ENCODE data around the gene RASGRP1.

RASGRP1 gene

GRCh38 chr15:38531509-38531908 lies 33.1 kb downstream of the RASGRP1 start:
- no peaks in the 10 kb centered on the region for H3K9me3 ChIP-seq (ENCODE audit: control insufficient read depth in 1 of 2, low read length in 2 of 2)
- no peak overlapping the region for H3K9ac ChIP-seq (ENCODE audit: low read depth in 1 of 2, low read length in 2 of 2)
- H3K4me1 ChIP-seq (ENCODE audit: control insufficient read depth in 1 of 2, insufficient read depth in 2 of 2, low read length in 2 of 2): no peaks in the 10 kb centered on the region
- no peaks in the 10 kb centered on the region for H3K27me3 ChIP-seq (ENCODE audit: control insufficient read depth in 1 of 2, insufficient read depth in 2 of 2, low read length in 2 of 2)
- no peak overlapping the region for H3K4me3 ChIP-seq (ENCODE audit: low read depth in 1 of 2, low read length in 2 of 2)
- no peak overlapping the region for H3K27ac ChIP-seq (ENCODE audit: low read depth, low read length)
- no peaks in the 10 kb centered on the region for H3K36me3 ChIP-seq (ENCODE audit: control insufficient read depth in 1 of 2, insufficient read depth in 2 of 2, low read length in 2 of 2)

- Histone ChIP-seq H3K4me3 (ENCODE audit: low read depth in 1 of 2, low read length in 2 of 2) (no peak overlapping the region), H3K4me1 (ENCODE audit: control insufficient read depth in 1 of 2, insufficient read depth in 2 of 2, low read length in 2 of 2) (no peaks in the 10 kb centered on the region), H3K27me3 (ENCODE audit: control insufficient read depth in 1 of 2, insufficient read depth in 2 of 2, low read length in 2 of 2) (no peaks in the 10 kb centered on the region), H3K27ac (ENCODE audit: low read depth, low read length) (no peak overlapping the region), H3K9ac (ENCODE audit: low read depth in 1 of 2, low read length in 2 of 2) (no peak overlapping the region), H3K9me3 (ENCODE audit: control insufficient read depth in 1 of 2, low read length in 2 of 2) (no peaks in the 10 kb centered on the region), H3K36me3 (ENCODE audit: control insufficient read depth in 1 of 2, insufficient read depth in 2 of 2, low read length in 2 of 2) (no peaks in the 10 kb centered on the region)
These were observed 34.5 kb downstream of the RASGRP1 start for GRCh38 chr15:38530113-38530512.

GRCh38 chr15:38528294-38528693 lies 36.3 kb downstream of the RASGRP1 start:
- no peaks in the 10 kb centered on the region for H3K4me1 ChIP-seq (ENCODE audit: control insufficient read depth in 1 of 2, insufficient read depth in 2 of 2, low read length in 2 of 2)
- H3K9ac ChIP-seq (ENCODE audit: low read depth in 1 of 2, low read length in 2 of 2): no peak overlapping the region
- H3K27me3 ChIP-seq (ENCODE audit: control insufficient read depth in 1 of 2, insufficient read depth in 2 of 2, low read length in 2 of 2): no peaks in the 10 kb centered on the region
- H3K9me3 ChIP-seq (ENCODE audit: control insufficient read depth in 1 of 2, low read length in 2 of 2): no peaks in the 10 kb centered on the region
- H3K4me3 ChIP-seq (ENCODE audit: low read depth in 1 of 2, low read length in 2 of 2): no peak overlapping the region
- H3K36me3 ChIP-seq (ENCODE audit: control insufficient read depth in 1 of 2, insufficient read depth in 2 of 2, low read length in 2 of 2): no peaks in the 10 kb centered on the region
- H3K27ac ChIP-seq (ENCODE audit: low read depth, low read length): no peak overlapping the region

GRCh38 chr15:38526158-38526557 lies 38.5 kb downstream of the RASGRP1 start:
- H3K4me3 ChIP-seq (ENCODE audit: low read depth in 1 of 2, low read length in 2 of 2): no peak overlapping the region
- H3K9me3 ChIP-seq (ENCODE audit: control insufficient read depth in 1 of 2, low read length in 2 of 2): no peaks in the 10 kb centered on the region
- no peak overlapping the region for H3K9ac ChIP-seq (ENCODE audit: low read depth in 1 of 2, low read length in 2 of 2)
- no peak overlapping the region for H3K27ac ChIP-seq (ENCODE audit: low read depth, low read length)
- no peaks in the 10 kb centered on the region for H3K27me3 ChIP-seq (ENCODE audit: control insufficient read depth in 1 of 2, insufficient read depth in 2 of 2, low read length in 2 of 2)
- no peaks in the 10 kb centered on the region for H3K36me3 ChIP-seq (ENCODE audit: control insufficient read depth in 1 of 2, insufficient read depth in 2 of 2, low read length in 2 of 2)
- H3K4me1 ChIP-seq (ENCODE audit: control insufficient read depth in 1 of 2, insufficient read depth in 2 of 2, low read length in 2 of 2): no peaks in the 10 kb centered on the region

GRCh38 chr15:38525489-38525888 lies 39.1 kb downstream of the RASGRP1 start:
- Histone ChIP-seq H3K9me3 (ENCODE audit: control insufficient read depth in 1 of 2, low read length in 2 of 2) (no peaks in the 10 kb centered on the region), H3K27ac (ENCODE audit: low read depth, low read length) (no peak overlapping the region), H3K4me1 (ENCODE audit: control insufficient read depth in 1 of 2, insufficient read depth in 2 of 2, low read length in 2 of 2) (no peaks in the 10 kb centered on the region), H3K36me3 (ENCODE audit: control insufficient read depth in 1 of 2, insufficient read depth in 2 of 2, low read length in 2 of 2) (no peaks in the 10 kb centered on the region), H3K9ac (ENCODE audit: low read depth in 1 of 2, low read length in 2 of 2) (no peak overlapping the region), H3K4me3 (ENCODE audit: low read depth in 1 of 2, low read length in 2 of 2) (no peak overlapping the region), H3K27me3 (ENCODE audit: control insufficient read depth in 1 of 2, insufficient read depth in 2 of 2, low read length in 2 of 2) (no peaks in the 10 kb centered on the region)

- Histone ChIP-seq H3K9ac (ENCODE audit: low read depth in 1 of 2, low read length in 2 of 2) (no peak overlapping the region), H3K27me3 (ENCODE audit: control insufficient read depth in 1 of 2, insufficient read depth in 2 of 2, low read length in 2 of 2) (no peaks in the 10 kb centered on the region), H3K36me3 (ENCODE audit: control insufficient read depth in 1 of 2, insufficient read depth in 2 of 2, low read length in 2 of 2) (no peaks in the 10 kb centered on the region), H3K27ac (ENCODE audit: low read depth, low read length) (no peak overlapping the region), H3K4me1 (ENCODE audit: control insufficient read depth in 1 of 2, insufficient read depth in 2 of 2, low read length in 2 of 2) (no peaks in the 10 kb centered on the region), H3K9me3 (ENCODE audit: control insufficient read depth in 1 of 2, low read length in 2 of 2) (no peaks in the 10 kb centered on the region), H3K4me3 (ENCODE audit: low read depth in 1 of 2, low read length in 2 of 2) (no peak overlapping the region)
These were observed 40.5 kb downstream of the RASGRP1 start for GRCh38 chr15:38524156-38524555.

GRCh38 chr15:38522922-38523321 lies 41.7 kb downstream of the RASGRP1 start:
- no peaks in the 10 kb centered on the region for H3K4me1 ChIP-seq (ENCODE audit: control insufficient read depth in 1 of 2, insufficient read depth in 2 of 2, low read length in 2 of 2)
- H3K36me3 ChIP-seq (ENCODE audit: control insufficient read depth in 1 of 2, insufficient read depth in 2 of 2, low read length in 2 of 2): no peaks in the 10 kb centered on the region
- no peaks in the 10 kb centered on the region for H3K9me3 ChIP-seq (ENCODE audit: control insufficient read depth in 1 of 2, low read length in 2 of 2)
- no peak overlapping the region for H3K27ac ChIP-seq (ENCODE audit: low read depth, low read length)
- no peak overlapping the region for H3K4me3 ChIP-seq (ENCODE audit: low read depth in 1 of 2, low read length in 2 of 2)
- no peaks in the 10 kb centered on the region for H3K27me3 ChIP-seq (ENCODE audit: control insufficient read depth in 1 of 2, insufficient read depth in 2 of 2, low read length in 2 of 2)
- H3K9ac ChIP-seq (ENCODE audit: low read depth in 1 of 2, low read length in 2 of 2): no peak overlapping the region

GRCh38 chr15:38521316-38521715 lies 43.3 kb downstream of the RASGRP1 start:
- H3K4me3 ChIP-seq (ENCODE audit: low read depth in 1 of 2, low read length in 2 of 2): no peak overlapping the region
- H3K4me1 ChIP-seq (ENCODE audit: control insufficient read depth in 1 of 2, insufficient read depth in 2 of 2, low read length in 2 of 2): no peaks in the 10 kb centered on the region
- H3K27me3 ChIP-seq (ENCODE audit: control insufficient read depth in 1 of 2, insufficient read depth in 2 of 2, low read length in 2 of 2): no peaks in the 10 kb centered on the region
- H3K27ac ChIP-seq (ENCODE audit: low read depth, low read length): no peak overlapping the region
- H3K36me3 ChIP-seq (ENCODE audit: control insufficient read depth in 1 of 2, insufficient read depth in 2 of 2, low read length in 2 of 2): no peaks in the 10 kb centered on the region
- no peaks in the 10 kb centered on the region for H3K9me3 ChIP-seq (ENCODE audit: control insufficient read depth in 1 of 2, low read length in 2 of 2)
- no peak overlapping the region for H3K9ac ChIP-seq (ENCODE audit: low read depth in 1 of 2, low read length in 2 of 2)

- no peak overlapping the region for H3K27ac ChIP-seq (ENCODE audit: low read depth, low read length)
- H3K27me3 ChIP-seq (ENCODE audit: control insufficient read depth in 1 of 2, insufficient read depth in 2 of 2, low read length in 2 of 2): no peaks in the 10 kb centered on the region
- H3K36me3 ChIP-seq (ENCODE audit: control insufficient read depth in 1 of 2, insufficient read depth in 2 of 2, low read length in 2 of 2): no peaks in the 10 kb centered on the region
- no peak overlapping the region for H3K4me3 ChIP-seq (ENCODE audit: low read depth in 1 of 2, low read length in 2 of 2)
- no peaks in the 10 kb centered on the region for H3K4me1 ChIP-seq (ENCODE audit: control insufficient read depth in 1 of 2, insufficient read depth in 2 of 2, low read length in 2 of 2)
- no peaks in the 10 kb centered on the region for H3K9me3 ChIP-seq (ENCODE audit: control insufficient read depth in 1 of 2, low read length in 2 of 2)
- H3K9ac ChIP-seq (ENCODE audit: low read depth in 1 of 2, low read length in 2 of 2): no peak overlapping the region
These were observed 44.6 kb downstream of the RASGRP1 start for GRCh38 chr15:38520035-38520434.

- H3K4me1 ChIP-seq (ENCODE audit: control insufficient read depth in 1 of 2, insufficient read depth in 2 of 2, low read length in 2 of 2): no peaks in the 10 kb centered on the region
- H3K36me3 ChIP-seq (ENCODE audit: control insufficient read depth in 1 of 2, insufficient read depth in 2 of 2, low read length in 2 of 2): no peaks in the 10 kb centered on the region
- H3K27ac ChIP-seq (ENCODE audit: low read depth, low read length): no peak overlapping the region
- peaks cover 0 to 3% of the 10 kb centered on the region in 2 donors for H3K27me3 ChIP-seq (ENCODE audit: control insufficient read depth in 1 of 2, insufficient read depth in 2 of 2, low read length in 2 of 2)
- no peak overlapping the region for H3K9ac ChIP-seq (ENCODE audit: low read depth in 1 of 2, low read length in 2 of 2)
- no peak overlapping the region for H3K4me3 ChIP-seq (ENCODE audit: low read depth in 1 of 2, low read length in 2 of 2)
- no peaks in the 10 kb centered on the region for H3K9me3 ChIP-seq (ENCODE audit: control insufficient read depth in 1 of 2, low read length in 2 of 2)
These were observed 46.5 kb downstream of the RASGRP1 start for GRCh38 chr15:38518084-38518483.

GRCh38 chr15:38517312-38517975 lies 47.2 kb downstream of the RASGRP1 start:
- no peak overlapping the region for H3K27ac ChIP-seq (ENCODE audit: low read depth, low read length)
- no peaks in the 10 kb centered on the region for H3K9me3 ChIP-seq (ENCODE audit: control insufficient read depth in 1 of 2, low read length in 2 of 2)
- H3K36me3 ChIP-seq (ENCODE audit: control insufficient read depth in 1 of 2, insufficient read depth in 2 of 2, low read length in 2 of 2): no peaks in the 10 kb centered on the region
- H3K9ac ChIP-seq (ENCODE audit: low read depth in 1 of 2, low read length in 2 of 2): no peak overlapping the region
- H3K4me3 ChIP-seq (ENCODE audit: low read depth in 1 of 2, low read length in 2 of 2): no peak overlapping the region
- no peaks in the 10 kb centered on the region for H3K4me1 ChIP-seq (ENCODE audit: control insufficient read depth in 1 of 2, insufficient read depth in 2 of 2, low read length in 2 of 2)
- peaks cover 0 to 3% of the 10 kb centered on the region in 2 donors for H3K27me3 ChIP-seq (ENCODE audit: control insufficient read depth in 1 of 2, insufficient read depth in 2 of 2, low read length in 2 of 2)
